Esophagus (tissue), 2 donors: Measurements from ENCODE around the gene ALOX12B. TPM values are rescaled to one million over a fixed set of nuclear protein-coding genes. Genes with fewer than 3 reads are reported as not detected.

Experiments
- H3K27ac ChIP-seq, 2 donors: one replicate each; pipeline ENCODE4 v1.5.1; 2013; ENCODE audit warnings: low read depth in 2 of 2, mild to moderate bottlenecking in 2 of 2, inconsistent platforms in 1 of 2, low read length in 1 of 2, moderate library complexity in 1 of 2
- H3K27me3 ChIP-seq, 2 donors: one replicate each; pipeline ENCODE4 v1.6.1; 2013; ENCODE audit warnings: low read length in 2 of 2, control low read depth in 1 of 2, mild to moderate bottlenecking in 1 of 2; ENCODE audit not compliant: insufficient read depth in 2 of 2, control insufficient read depth in 1 of 2
- H3K36me3 ChIP-seq, 2 donors: one replicate each; pipeline ENCODE4 v1.6.1; 2013; ENCODE audit warnings: low read length in 1 of 2; ENCODE audit not compliant: control insufficient read depth in 2 of 2, insufficient read depth in 2 of 2
- H3K4me1 ChIP-seq, 2 donors: one replicate each; pipeline ENCODE4 v1.6.1; 2013; ENCODE audit warnings: low read length in 1 of 2; ENCODE audit not compliant: control insufficient read depth in 2 of 2, insufficient read depth in 2 of 2
- H3K4me3 ChIP-seq, 2 donors: one replicate each; pipeline ENCODE4 v1.5.1; 2013; ENCODE audit warnings: low read length in 2 of 2, mild to moderate bottlenecking in 2 of 2, low read depth in 1 of 2, moderate library complexity in 1 of 2
- H3K9me3 ChIP-seq, 2 donors: one replicate each; pipeline ENCODE4 v1.6.1; 2013; ENCODE audit warnings: mild to moderate bottlenecking in 2 of 2, low read depth in 1 of 2, low read length in 1 of 2, moderate library complexity in 1 of 2; ENCODE audit not compliant: control insufficient read depth in 2 of 2, insufficient read depth in 1 of 2
- WGBS, 2 donors: extraction: QIAGEN DNeasy Blood & Tissue Kit; methylation state at CpG; one replicate each; pipeline ENCODE4 v1.1.7; 2013; 5-methylcytosine and 5-hydroxymethylcytosine counted together
- polyA plus RNA-seq, 2 donors: library from polyadenylated mRNA; stranded (reverse); fragments of 200-250 nt; gene quantifications; one replicate each; pipeline ENCODE4 v1.2.3, GENCODE V29; 2013
- donor health status: healthy with polysubstance abuse.
- donor health status: Bipolar disorder and iron deficiency.

Gene ALOX12B
- polyA plus RNA-seq, 2 donors = 2.4 to 5.2 TPM

- peaks cover 3 to 12% of the 10 kb centered on the region in 2 donors for H3K4me1 ChIP-seq
- H3K9me3 ChIP-seq = no peaks in the 10 kb centered on the region
- no peaks in the 10 kb centered on the region for H3K36me3 ChIP-seq
- peaks cover 0 to 7% of the 10 kb centered on the region in 2 donors for H3K27me3 ChIP-seq
- H3K27ac ChIP-seq = no peak overlapping the region
- H3K4me3 ChIP-seq = no peak overlapping the region
- 88% methylated on average over 13 of the region's 13 CpGs for WGBS, 2 donors
Observed at GRCh38 chr17:8076502-8077266, 10.8 kb downstream of the ALOX12B start.

GRCh38 chr17:8075574-8076342, 11.8 kb downstream of the ALOX12B start:
- WGBS, 2 donors = 89 to 93% methylated on average over 14 of the region's 14 CpGs
- Histone ChIP-seq H3K4me1 (peaks cover 3 to 12% of the 10 kb centered on the region in 2 donors), H3K9me3 (no peaks in the 10 kb centered on the region), H3K4me3 (no peak overlapping the region), H3K27ac (no peak overlapping the region), H3K36me3 (no peaks in the 10 kb centered on the region), H3K27me3 (peaks cover 0 to 7% of the 10 kb centered on the region in 2 donors)

- H3K27me3 ChIP-seq = peaks cover 0 to 7% of the 10 kb centered on the region in 2 donors
- no peak overlapping the region for H3K4me3 ChIP-seq
- H3K27ac ChIP-seq = no peak overlapping the region
- WGBS, 2 donors = 84% methylated on average over 3 of the region's 3 CpGs
- H3K4me1 ChIP-seq = peaks cover 3 to 10% of the 10 kb centered on the region in 2 donors
- H3K9me3 ChIP-seq = no peaks in the 10 kb centered on the region
- H3K36me3 ChIP-seq = no peaks in the 10 kb centered on the region
Observed at GRCh38 chr17:8075081-8075480, 12.4 kb downstream of the ALOX12B start.

GRCh38 chr17:8074554-8074953, 13.0 kb downstream of the ALOX12B start:
- Histone ChIP-seq H3K4me1 (peaks cover 3 to 11% of the 10 kb centered on the region in 2 donors), H3K4me3 (no peak overlapping the region), H3K9me3 (no peaks in the 10 kb centered on the region), H3K36me3 (no peaks in the 10 kb centered on the region), H3K27me3 (peaks cover 0 to 7% of the 10 kb centered on the region in 2 donors), H3K27ac (no peak overlapping the region)
- 56 to 59% methylated on average over 7 of the region's 7 CpGs for WGBS, 2 donors

- peak overlapping the region in 1 of 2 donors; percentile 23 for H3K4me3 ChIP-seq
- 4 to 6% methylated on average over 28 of the region's 28 CpGs for WGBS, 2 donors
Observed at GRCh38 chr17:8073627-8074484, 13.7 kb downstream of the ALOX12B start.

GRCh38 chr17:8072729-8073461, 14.6 kb downstream of the ALOX12B start:
- peak overlapping the region; percentile 18 to 23 for H3K4me3 ChIP-seq
- peaks cover 9 to 15% of the 10 kb centered on the region in 2 donors for H3K4me1 ChIP-seq
- H3K27ac ChIP-seq = no peak overlapping the region
- 4 to 5% methylated on average over 35 to 40 of the region's 40 CpGs for WGBS, 2 donors
- H3K9me3 ChIP-seq = no peaks in the 10 kb centered on the region
- H3K36me3 ChIP-seq = no peaks in the 10 kb centered on the region
- H3K27me3 ChIP-seq = peaks cover 0 to 7% of the 10 kb centered on the region in 2 donors

More at GRCh38 chr17:8073627-8074484, 13.7 kb downstream of the ALOX12B start:
- Histone ChIP-seq H3K4me1 (peaks cover 8 to 13% of the 10 kb centered on the region in 2 donors), H3K27me3 (peaks cover 0 to 7% of the 10 kb centered on the region in 2 donors), H3K27ac (peak overlapping the region in 1 of 2 donors; percentile 24), H3K36me3 (no peaks in the 10 kb centered on the region), H3K9me3 (no peaks in the 10 kb centered on the region)

- peaks cover 9 to 18% of the 10 kb centered on the region in 2 donors for H3K4me1 ChIP-seq
- WGBS, 2 donors = 8 to 10% methylated on average over 28 of the region's 28 CpGs
- H3K4me3 ChIP-seq = peak overlapping the region in 1 of 2 donors; percentile 23
- H3K36me3 ChIP-seq = no peaks in the 10 kb centered on the region
- peaks cover 0 to 7% of the 10 kb centered on the region in 2 donors for H3K27me3 ChIP-seq
- H3K27ac ChIP-seq = no peak overlapping the region
- no peaks in the 10 kb centered on the region for H3K9me3 ChIP-seq
Observed at GRCh38 chr17:8072341-8072728, 15.2 kb downstream of the ALOX12B start.

- Histone ChIP-seq H3K4me1 (peaks cover 9 to 23% of the 10 kb centered on the region in 2 donors), H3K9me3 (no peaks in the 10 kb centered on the region), H3K4me3 (no peak overlapping the region), H3K27ac (no peak overlapping the region), H3K27me3 (peaks cover 0 to 6% of the 10 kb centered on the region in 2 donors), H3K36me3 (no peaks in the 10 kb centered on the region)
- WGBS, 2 donors = 88 to 92% methylated on average over 12 of the region's 12 CpGs
Observed at GRCh38 chr17:8071496-8071895, 16.0 kb downstream of the ALOX12B start.

- Histone ChIP-seq H3K27me3 (peaks cover 0 to 2% of the 10 kb centered on the region in 2 donors), H3K27ac (no peak overlapping the region), H3K36me3 (no peaks in the 10 kb centered on the region), H3K4me3 (no peak overlapping the region), H3K4me1 (peaks cover 9 to 23% of the 10 kb centered on the region in 2 donors), H3K9me3 (no peaks in the 10 kb centered on the region)
- WGBS, 2 donors = 60 to 65% methylated on average over 3 of the region's 3 CpGs
Observed at GRCh38 chr17:8069587-8069860, 18.0 kb downstream of the ALOX12B start.
